Neural cell (in vitro differentiated cells): ENCODE measurements around the gene GTF2I. TPM values are rescaled to one million over a fixed set of nuclear protein-coding genes. Genes with fewer than 3 reads are reported as not detected.
"Not testable (repeated sequence)": the region's sequence is repeated elsewhere in the genome, so short reads cannot be mapped to it uniquely, and the experiment has no call there.

Experiments
- H2AFZ ChIP-seq: fragments of 200-600, 300-800 bp; sonication (generic), shearing (Covaris generic); 2 replicates; pipeline ENCODE4 v1.6.0; 2014; ENCODE audit warnings: low read depth, mild to moderate bottlenecking, antibody characterized with exemption, low read length, moderate library complexity
- H3F3A ChIP-seq: fragments of 200-600 bp; shearing (Covaris generic); 2 replicates; pipeline ENCODE4 v1.6.1; 2016; ENCODE audit warnings: mild to moderate bottlenecking, moderate library complexity, mixed read lengths, antibody characterized with exemption, low read length; ENCODE audit not compliant: insufficient read depth, poor library complexity, severe bottlenecking
- H3K27ac ChIP-seq: fragments of 200-600, 300-800 bp; sonication (generic), shearing (Covaris generic); 2 replicates; pipeline ENCODE4 v1.5.1; 2014; ENCODE audit warnings: mild to moderate bottlenecking, low read length, moderate library complexity
- H3K27me3 ChIP-seq: fragments of 300-800, 200-600 bp; sonication (generic), shearing (Covaris generic); 2 replicates; pipeline ENCODE4 v1.6.0; 2014; ENCODE audit warnings: mild to moderate bottlenecking, low read depth, low read length, moderate library complexity; ENCODE audit not compliant: insufficient read depth
- H3K36me3 ChIP-seq: fragments of 300-800, 200-600 bp; sonication (generic), shearing (Covaris generic); 2 replicates; pipeline ENCODE4 v1.5.1; 2014; ENCODE audit warnings: mild to moderate bottlenecking, antibody characterized with exemption, low read length, moderate library complexity; ENCODE audit not compliant: insufficient read depth
- H3K4me2 ChIP-seq: fragments of 300-800, 200-600 bp; sonication (generic), shearing (Covaris generic); 2 replicates; pipeline ENCODE4 v1.6.0; 2014; ENCODE audit warnings: mild to moderate bottlenecking, low read length
- H3K4me3 ChIP-seq: fragments of 300-800, 200-600 bp; sonication (generic), shearing (Covaris generic); 2 replicates; pipeline ENCODE4 v1.5.1; 2014; ENCODE audit warnings: mild to moderate bottlenecking, low read length, moderate library complexity
- H3K79me2 ChIP-seq: fragments of 200-600 bp; shearing (Covaris generic); replicated peaks from 2 replicates; pipeline ENCODE4 v1.6.0; 2014; ENCODE audit warnings: mild to moderate bottlenecking, low read length, moderate library complexity; ENCODE audit not compliant: insufficient read depth
- H3K9ac ChIP-seq: fragments of 300-800, 200-600 bp; sonication (generic), shearing (Covaris generic); 2 replicates; pipeline ENCODE4 v1.6.1; 2016; ENCODE audit warnings: mild to moderate bottlenecking, low read length, mixed read lengths
- H3K9me2 ChIP-seq: fragments of 200-600 bp; shearing (Covaris generic); 2 replicates; pipeline ENCODE4 v1.6.1; 2016; ENCODE audit warnings: mild to moderate bottlenecking, low read length, mixed read lengths; ENCODE audit not compliant: insufficient read depth
- H3K9me3 ChIP-seq: fragments of 200-600, 300-800 bp; sonication (generic), shearing (Covaris generic); 2 replicates; pipeline ENCODE4 v1.6.1; 2016; ENCODE audit warnings: mild to moderate bottlenecking, mixed run types, low read length, moderate library complexity, mixed read lengths
- H4K20me1 ChIP-seq: fragments of 200-600 bp; shearing (Covaris generic); 2 replicates; pipeline ENCODE4 v1.6.1; 2016; ENCODE audit warnings: mild to moderate bottlenecking, mixed run types; ENCODE audit not compliant: insufficient read depth
- polyA plus RNA-seq: library from polyadenylated mRNA; depleted of rRNA; stranded (reverse); fragments of >200 nt; gene quantifications from 2 replicates; pipeline ENCODE4 v1.2.3, GENCODE V29; 2014

GTF2I gene
- polyA plus RNA-seq, 1 donor from 2014 or later, result 274 TPM

DNA sequence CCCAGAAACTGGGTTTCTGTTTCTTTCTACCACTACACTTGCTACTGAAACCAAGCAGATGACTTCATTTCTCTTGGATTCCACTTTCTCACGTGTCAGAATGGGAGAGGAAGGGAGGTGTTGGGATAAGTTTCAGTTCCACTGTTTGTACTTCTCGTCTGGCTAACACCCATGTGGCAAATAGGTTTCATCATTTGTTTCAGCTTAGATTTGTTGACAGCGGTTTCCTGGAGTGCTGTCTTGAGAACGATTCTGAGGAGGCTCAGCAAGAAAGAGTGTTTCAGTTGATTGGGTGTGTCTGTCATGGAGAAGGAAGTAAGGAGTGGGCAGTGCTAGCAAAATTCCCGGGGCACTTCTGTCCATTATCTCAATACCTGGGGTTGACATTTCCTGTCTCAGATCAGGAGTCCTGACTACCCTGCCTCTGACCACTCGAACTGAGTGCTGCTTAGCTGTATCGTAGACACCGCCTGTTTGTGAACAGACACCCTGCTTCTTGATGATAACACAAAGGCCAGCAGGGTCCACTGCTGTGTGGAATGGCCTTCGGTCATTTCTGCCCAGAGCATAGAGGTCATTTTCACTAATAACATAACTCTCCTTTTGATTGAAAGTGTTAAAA is 86.5 kb downstream of the GTF2I start:
- not testable (repeated sequence) for H3F3A ChIP-seq, H3K9me3 ChIP-seq, H4K20me1 ChIP-seq, H3K4me3 ChIP-seq, H3K9ac ChIP-seq, H3K9me2 ChIP-seq, H3K27ac ChIP-seq, H3K36me3 ChIP-seq, H2AFZ ChIP-seq, H3K79me2 ChIP-seq, H3K27me3 ChIP-seq, H3K4me2 ChIP-seq

DNA sequence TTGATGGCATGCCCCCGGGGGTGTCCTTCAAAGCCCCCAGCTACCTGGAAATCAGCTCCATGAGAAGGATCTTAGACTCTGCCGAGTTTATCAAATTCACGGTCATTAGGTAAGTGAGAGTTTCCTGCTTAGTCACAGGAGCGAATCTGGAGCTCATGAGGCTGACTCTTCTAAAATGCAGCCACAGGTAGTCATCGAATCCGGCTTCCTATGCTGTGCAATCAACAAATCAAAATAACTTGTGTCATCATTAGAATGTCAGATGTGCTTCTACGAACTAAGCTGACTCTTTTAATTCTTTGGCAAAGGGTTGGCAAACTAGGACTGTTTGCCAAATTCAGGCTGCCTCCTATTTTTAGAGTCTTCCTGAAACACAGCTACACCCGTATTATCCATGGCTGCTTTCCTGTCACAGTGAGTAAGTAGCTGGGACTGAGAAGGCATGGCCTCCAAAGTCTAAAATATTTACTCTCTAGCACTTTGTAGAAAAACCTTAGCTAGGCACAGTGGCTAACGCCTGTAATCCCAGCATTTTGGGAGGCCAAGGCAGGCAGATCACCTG is 96.5 kb downstream of the GTF2I start:
- not testable (repeated sequence) for H4K20me1 ChIP-seq, H3K27me3 ChIP-seq, H2AFZ ChIP-seq, H3K79me2 ChIP-seq, H3F3A ChIP-seq, H3K9me3 ChIP-seq, H3K4me3 ChIP-seq, H3K9ac ChIP-seq, H3K36me3 ChIP-seq, H3K4me2 ChIP-seq, H3K27ac ChIP-seq, H3K9me2 ChIP-seq

DNA sequence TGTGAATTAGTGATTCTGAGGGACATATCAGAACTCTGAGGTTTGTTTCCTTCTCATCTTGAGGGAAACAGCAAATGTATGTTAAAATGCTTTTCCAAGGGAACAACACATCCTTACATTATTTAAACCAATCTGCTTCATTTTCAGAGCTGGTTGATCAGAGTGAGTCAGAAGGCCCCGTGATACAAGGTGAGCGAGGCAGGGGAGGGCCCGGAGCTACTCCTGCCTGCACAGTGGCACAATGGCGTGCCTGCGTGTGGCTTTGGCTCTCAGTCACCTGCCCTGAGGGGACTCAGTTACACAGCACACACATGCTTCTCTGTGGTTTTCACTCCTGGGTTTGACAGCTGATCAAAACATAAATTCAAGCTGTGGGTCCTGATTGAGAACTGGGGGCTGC is 99.2 kb downstream of the GTF2I start:
- not testable (repeated sequence) for H3F3A ChIP-seq, H3K9me2 ChIP-seq, H3K27ac ChIP-seq, H3K4me3 ChIP-seq, H3K4me2 ChIP-seq, H2AFZ ChIP-seq, H4K20me1 ChIP-seq, H3K79me2 ChIP-seq, H3K27me3 ChIP-seq, H3K9me3 ChIP-seq, H3K9ac ChIP-seq, H3K36me3 ChIP-seq

DNA sequence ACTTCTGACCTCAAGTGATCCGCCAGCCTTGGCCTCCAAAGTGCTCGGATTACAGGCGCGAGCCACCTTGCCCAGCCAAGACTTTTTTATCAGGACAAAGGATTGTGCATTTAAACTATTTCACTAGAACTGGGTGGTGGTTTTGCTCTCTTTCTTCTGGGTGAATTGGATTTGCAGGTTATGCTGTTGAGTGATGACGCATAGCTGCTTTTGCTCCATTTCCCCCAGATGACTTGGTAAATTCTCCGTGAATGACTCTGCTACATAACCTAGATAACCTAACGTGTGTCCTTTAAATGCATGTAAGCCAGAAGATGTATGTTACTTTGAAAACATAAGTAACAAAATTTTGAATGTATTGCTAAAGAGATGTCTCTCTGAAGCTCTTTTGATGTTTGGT is 100.8 kb downstream of the GTF2I start:
- not testable (repeated sequence) for H3K27ac ChIP-seq, H3K4me3 ChIP-seq, H4K20me1 ChIP-seq, H3K79me2 ChIP-seq, H3K27me3 ChIP-seq, H3K9me2 ChIP-seq, H3K36me3 ChIP-seq, H3F3A ChIP-seq, H3K4me2 ChIP-seq, H3K9ac ChIP-seq, H3K9me3 ChIP-seq, H2AFZ ChIP-seq

DNA sequence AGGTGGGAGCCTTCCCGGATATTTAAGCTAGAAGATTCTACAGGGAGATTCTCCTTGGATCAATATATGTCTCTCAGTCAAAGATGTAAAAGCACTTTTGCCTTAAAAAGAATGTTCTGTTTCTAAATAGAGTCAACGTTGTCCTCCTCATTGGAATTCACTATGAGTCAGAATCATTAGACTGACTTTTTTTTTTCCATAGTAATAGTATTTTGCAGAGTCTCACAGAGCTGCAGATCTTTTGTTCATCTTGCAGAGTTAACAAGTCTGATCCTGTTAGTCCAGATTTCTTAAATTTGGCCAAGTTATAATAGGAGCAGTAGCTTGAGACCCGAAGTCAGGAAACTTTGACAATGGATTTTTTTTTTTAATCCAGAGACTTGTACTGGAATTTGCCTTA is 101.5 kb downstream of the GTF2I start:
- H3K9me2 ChIP-seq, result not testable (repeated sequence)

DNA sequence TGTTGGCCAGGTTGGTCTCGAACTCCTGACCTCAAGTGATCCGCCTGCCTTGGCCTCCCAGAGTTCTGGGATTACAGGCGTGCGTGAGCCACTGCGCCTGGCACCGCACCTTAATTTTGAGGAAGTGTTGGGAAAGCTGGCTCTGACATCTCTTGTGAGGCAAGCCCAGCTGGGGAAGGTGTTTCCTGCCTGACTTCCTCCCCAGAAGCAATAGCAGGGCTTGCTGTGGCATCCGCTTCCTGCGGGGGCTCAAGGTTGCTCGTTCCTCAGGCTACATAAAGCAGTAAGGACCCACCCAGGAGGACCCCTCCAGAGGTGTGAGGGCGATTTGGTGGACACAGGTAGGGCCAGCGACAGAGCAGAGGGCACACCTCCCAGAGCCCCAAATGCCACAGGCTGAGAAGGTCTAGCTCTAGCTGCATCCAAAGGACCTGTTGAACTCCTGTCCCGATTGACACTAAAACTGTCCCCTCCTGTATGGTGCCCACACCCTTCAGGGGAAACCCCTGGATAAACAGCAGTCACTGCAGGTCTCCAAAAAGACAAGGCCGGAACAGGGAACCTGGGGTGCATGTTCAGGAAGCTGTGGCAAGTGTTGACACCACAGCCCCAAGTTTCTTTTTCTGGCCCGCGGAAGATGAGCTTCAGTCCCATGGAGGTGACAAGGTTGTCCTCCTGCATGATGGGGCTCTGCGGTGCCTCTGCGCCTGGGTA is 107.8 kb downstream of the GTF2I start:
- not testable (repeated sequence) for H3K9me3 ChIP-seq, H3K4me3 ChIP-seq, H3K4me2 ChIP-seq, H4K20me1 ChIP-seq, H3K36me3 ChIP-seq, H3K27me3 ChIP-seq, H3K9ac ChIP-seq, H2AFZ ChIP-seq, H3F3A ChIP-seq, H3K79me2 ChIP-seq, H3K27ac ChIP-seq, H3K9me2 ChIP-seq

More for the DNA sequence above, 101.5 kb downstream of the GTF2I start:
- not testable (repeated sequence) for H3K79me2 ChIP-seq, H3F3A ChIP-seq, H3K27ac ChIP-seq, H2AFZ ChIP-seq, H3K4me2 ChIP-seq, H3K9me3 ChIP-seq, H3K36me3 ChIP-seq, H4K20me1 ChIP-seq, H3K27me3 ChIP-seq, H3K9ac ChIP-seq, H3K4me3 ChIP-seq

DNA sequence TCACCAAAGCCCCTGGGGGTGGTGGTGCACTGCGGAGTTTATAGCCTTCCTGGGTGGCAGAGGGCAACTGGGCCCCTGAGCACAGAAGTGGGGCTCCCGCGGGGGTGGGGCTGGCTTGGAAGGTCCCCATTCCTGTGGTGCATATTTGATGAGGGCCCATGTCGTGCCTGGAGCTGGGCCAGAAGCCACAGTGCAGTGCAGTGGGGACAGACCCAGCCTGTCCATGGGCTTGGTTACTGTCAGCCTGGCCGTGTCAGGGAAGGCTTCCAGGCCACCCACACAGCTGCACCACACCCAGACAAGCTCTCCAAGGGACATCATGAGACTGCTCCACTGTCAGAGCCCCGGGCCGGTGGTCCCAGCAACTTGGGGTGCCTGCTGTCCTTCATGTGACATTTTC is 109.0 kb downstream of the GTF2I start:
- H3K79me2 ChIP-seq, H3K9me3 ChIP-seq, H4K20me1 ChIP-seq, H3K27ac ChIP-seq, H3K4me2 ChIP-seq, H3K9ac ChIP-seq, H3K36me3 ChIP-seq, H3K27me3 ChIP-seq, H2AFZ ChIP-seq, H3F3A ChIP-seq, H3K9me2 ChIP-seq, H3K4me3 ChIP-seq: not testable (repeated sequence)

DNA sequence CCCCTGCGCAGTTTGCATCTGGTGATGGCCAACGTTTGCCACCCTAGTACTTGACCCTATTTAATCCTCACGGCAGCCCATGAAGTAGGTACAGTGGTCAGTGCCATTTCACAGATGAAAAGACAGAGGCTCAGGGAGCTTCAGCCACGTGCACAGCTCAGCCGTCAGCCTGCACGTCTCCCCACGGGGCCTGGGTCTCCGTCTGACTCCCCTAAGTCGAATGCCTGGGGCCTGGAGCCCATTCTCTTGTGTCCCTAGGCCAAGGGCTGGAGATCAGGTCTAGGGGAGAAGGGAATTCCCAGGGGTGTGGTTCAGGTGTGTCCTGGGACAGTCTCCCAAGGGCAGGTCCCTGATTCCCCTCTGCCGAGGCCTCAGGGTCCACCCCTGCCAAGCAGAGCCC is 109.5 kb downstream of the GTF2I start:
- H3K27me3 ChIP-seq, H3K79me2 ChIP-seq, H3F3A ChIP-seq, H3K9ac ChIP-seq, H2AFZ ChIP-seq, H3K9me3 ChIP-seq, H3K4me3 ChIP-seq, H3K4me2 ChIP-seq, H4K20me1 ChIP-seq, H3K9me2 ChIP-seq, H3K27ac ChIP-seq, H3K36me3 ChIP-seq: not testable (repeated sequence)
